HepG2 (cell line): ENCODE results near the gene CLPSL2. TPM values are rescaled to one million over a fixed set of nuclear protein-coding genes. Genes with fewer than 3 reads are reported as not detected.
A peak's percentile ranks its signal among the peaks of the same experiment; 100 is the strongest.

ENCODE experiments used
- AGO1 ChIP-seq: fragments of 200-400 bp; formaldehyde crosslinking; IDR thresholded peaks from 2 replicates; pipeline ENCODE4 v1.6.1; 2017; ENCODE audit warnings: mild to moderate bottlenecking, low read depth, low read length, moderate library complexity; ENCODE audit not compliant: poor library complexity, severe bottlenecking
- GLI4 ChIP-seq: sonication (generic); formaldehyde crosslinking; IDR thresholded peaks from 2 replicates; pipeline ENCODE4 v1.5.1; 2020; ENCODE audit warnings: missing genetic modification reagents, mild to moderate bottlenecking, moderate library complexity, borderline replicate concordance
- HDAC6 ChIP-seq: fragments of 200-600 bp; sonication (generic); IDR thresholded peaks from 2 replicates; pipeline ENCODE4 v1.7.0; 2017; ENCODE audit warnings: mild to moderate bottlenecking, antibody characterized with exemption, low read length, low read depth
- JUND ChIP-seq: sonication (generic); formaldehyde crosslinking; IDR thresholded peaks from 2 replicates; pipeline ENCODE4 v1.8.0; 2022; ENCODE audit warnings: mild to moderate bottlenecking, missing genetic modification reagents
- KDM4B ChIP-seq: sonication (generic); formaldehyde crosslinking; IDR thresholded peaks from 2 replicates; pipeline ENCODE4 v1.4.0; 2020; ENCODE audit warnings: missing genetic modification reagents
- KLF9 ChIP-seq: IDR thresholded peaks from 2 replicates; pipeline ENCODE4 v1.6.1; 2016; ENCODE audit warnings: low read depth
- MXI1 ChIP-seq: IDR thresholded peaks from 3 replicates; pipeline ENCODE4 v1.6.1; 2012; ENCODE audit warnings: low read depth, low read length, inconsistent platforms, borderline replicate concordance
- NCOA2 ChIP-seq: sonication (generic); formaldehyde crosslinking; IDR thresholded peaks from 2 replicates; pipeline ENCODE4 v1.8.0; 2022; ENCODE audit warnings: inconsistent platforms
- NFE2 ChIP-seq: sonication (generic); formaldehyde crosslinking; IDR thresholded peaks from 2 replicates; pipeline ENCODE4 v1.4.0; 2020; ENCODE audit warnings: missing genetic modification reagents
- SP4 ChIP-seq: sonication (generic); formaldehyde crosslinking; IDR thresholded peaks from 2 replicates; pipeline ENCODE4 v1.8.1; 2023; ENCODE audit warnings: mild to moderate bottlenecking, missing genetic modification reagents
- TEAD3 ChIP-seq: optimal IDR thresholded peaks from 2 replicates; pipeline ENCODE3; 2016; ENCODE audit warnings: borderline replicate concordance
- U2AF1 ChIP-seq: fragments of 200-400 bp; formaldehyde crosslinking; optimal IDR thresholded peaks from 2 replicates; pipeline ENCODE3; 2017; ENCODE audit warnings: mild to moderate bottlenecking, low read depth, low read length
- XBP1 ChIP-seq: sonication (generic); formaldehyde crosslinking; IDR thresholded peaks from 2 replicates; pipeline ENCODE4 v1.5.0; 2020; ENCODE audit warnings: missing genetic modification reagents
- YEATS4 ChIP-seq: sonication (generic); formaldehyde crosslinking; IDR thresholded peaks from 2 replicates; pipeline ENCODE4 v1.4.0; 2020; ENCODE audit warnings: missing genetic modification reagents, borderline replicate concordance
- ZBTB21 ChIP-seq: sonication (generic); formaldehyde crosslinking; IDR thresholded peaks from 2 replicates; pipeline ENCODE4 v1.4.0; 2020; ENCODE audit warnings: missing genetic modification reagents
- ZIK1 ChIP-seq: sonication (generic); formaldehyde crosslinking; IDR thresholded peaks from 2 replicates; pipeline ENCODE4 v1.5.0; 2020; ENCODE audit warnings: mild to moderate bottlenecking, low read depth, missing genetic modification reagents, borderline replicate concordance
- ZNF230 ChIP-seq: sonication (generic); formaldehyde crosslinking; IDR thresholded peaks from 2 replicates; pipeline ENCODE4 v1.4.0; 2020; ENCODE audit warnings: mild to moderate bottlenecking, missing genetic modification reagents
- ZNF263 ChIP-seq: sonication (generic); formaldehyde crosslinking; IDR thresholded peaks from 2 replicates; pipeline ENCODE4 v1.4.0; 2020; ENCODE audit warnings: missing genetic modification reagents
- ZNF274 ChIP-seq: sonication (generic); formaldehyde crosslinking; IDR thresholded peaks from 2 replicates; pipeline ENCODE4 v1.5.1; 2020; ENCODE audit warnings: mild to moderate bottlenecking, missing genetic modification reagents
- ZNF724P ChIP-seq: sonication (generic); formaldehyde crosslinking; IDR thresholded peaks from 2 replicates; pipeline ENCODE4 v1.8.0; 2022; ENCODE audit warnings: missing genetic modification reagents, borderline replicate concordance
- ZNF891 ChIP-seq: sonication (generic); formaldehyde crosslinking; IDR thresholded peaks from 2 replicates; pipeline ENCODE4 v1.5.0; 2020; ENCODE audit warnings: mild to moderate bottlenecking, missing genetic modification reagents
- polyA plus RNA-seq, 8 experiments: library from polyadenylated mRNA; depleted of rRNA in 3 of 8; stranded (reverse) in 7 of 8; unstranded in 1 of 8; fragments of >200 nt; fragmentation: Illumina TruSeq in 4 of 8; extraction: Trizol in 4 of 8; gene quantifications; 2 replicates each; pipeline versions ENCODE4 v1.2.1 to v1.2.3, GENCODE V29; 2011 to 2016; ENCODE audit warnings: low read depth in 4 of 8, missing spikeins in 1 of 8, mixed read lengths in 1 of 8; ENCODE audit not compliant: insufficient read depth in 1 of 8
- total RNA-seq, 5 experiments: library from RNA; depleted of rRNA; stranded (reverse); fragments of >200 nt; fragmentation: Illumina TruSeq; extraction: Trizol; gene quantifications; 2 replicates each; pipeline ENCODE4 v1.2.3, GENCODE V29; 2016; ENCODE audit warnings: low read depth in 1 of 5
- TF ChIP-seq, protein P1 (sequence below): sonication (generic); formaldehyde crosslinking; IDR thresholded peaks from 2 replicates; pipeline ENCODE4 v1.9.0; 2021; ENCODE audit warnings: missing genetic modification reagents, borderline replicate concordance
- TF ChIP-seq, protein P2 (sequence below): sonication (generic); formaldehyde crosslinking; IDR thresholded peaks from 2 replicates; pipeline ENCODE4 v1.5.1; 2020; ENCODE audit warnings: mild to moderate bottlenecking, moderate library complexity, missing genetic modification reagents
- TF ChIP-seq, protein P3 (sequence below): IDR thresholded peaks from 2 replicates; pipeline ENCODE4 v1.6.1; 2016; ENCODE audit warnings: control low read depth
- TF ChIP-seq, protein P4 (sequence below): IDR thresholded peaks from 2 replicates; pipeline ENCODE4 v1.6.1; 2016; ENCODE audit warnings: low read depth, control low read depth

The CLPSL2 gene
- total and polyA plus RNA-seq, 2 of the 13 experiments (the other 11 are each of a cell fraction or from before 2014, with no cell fraction given): not detected

DNA sequence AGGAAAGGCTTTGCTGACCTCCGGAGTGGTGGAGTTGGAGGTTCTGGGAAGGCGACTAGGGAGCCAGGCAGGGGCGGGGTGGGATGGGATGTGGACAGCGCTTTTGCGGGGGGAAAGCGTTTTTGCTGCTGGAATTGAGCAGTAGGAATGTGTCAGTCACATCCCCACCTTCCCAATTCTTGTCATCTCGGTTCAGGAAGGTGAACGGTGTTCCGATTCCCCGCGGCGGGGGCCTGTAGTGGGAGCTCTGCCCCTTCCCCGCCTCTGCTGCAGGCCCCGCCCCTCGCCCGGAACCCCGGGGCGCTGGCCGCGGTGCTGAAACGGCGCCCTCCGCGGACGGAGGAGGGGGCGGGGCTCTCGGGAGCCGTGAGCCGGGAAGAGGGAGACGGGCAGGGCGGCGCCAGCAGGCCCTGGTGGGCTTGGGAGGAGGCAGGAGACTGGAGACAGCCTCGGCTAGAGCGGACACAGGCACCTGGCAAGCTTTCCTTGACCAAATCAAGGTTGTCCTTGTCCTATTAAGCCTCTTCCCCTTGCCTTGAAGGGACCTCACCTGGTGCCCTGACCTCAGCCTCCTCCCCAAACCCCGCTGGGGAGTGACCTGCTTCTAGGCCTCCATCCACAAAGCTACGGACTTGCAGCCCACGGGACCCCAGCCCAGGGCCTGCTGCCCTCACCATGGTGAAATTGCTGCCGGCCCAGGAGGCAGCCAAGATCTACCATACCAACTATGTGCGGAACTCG lies 28.8 kb downstream of the CLPSL2 start, which contains the start of gene LHFPL5 (continued):
- TF ChIP-seq, protein P1, sequence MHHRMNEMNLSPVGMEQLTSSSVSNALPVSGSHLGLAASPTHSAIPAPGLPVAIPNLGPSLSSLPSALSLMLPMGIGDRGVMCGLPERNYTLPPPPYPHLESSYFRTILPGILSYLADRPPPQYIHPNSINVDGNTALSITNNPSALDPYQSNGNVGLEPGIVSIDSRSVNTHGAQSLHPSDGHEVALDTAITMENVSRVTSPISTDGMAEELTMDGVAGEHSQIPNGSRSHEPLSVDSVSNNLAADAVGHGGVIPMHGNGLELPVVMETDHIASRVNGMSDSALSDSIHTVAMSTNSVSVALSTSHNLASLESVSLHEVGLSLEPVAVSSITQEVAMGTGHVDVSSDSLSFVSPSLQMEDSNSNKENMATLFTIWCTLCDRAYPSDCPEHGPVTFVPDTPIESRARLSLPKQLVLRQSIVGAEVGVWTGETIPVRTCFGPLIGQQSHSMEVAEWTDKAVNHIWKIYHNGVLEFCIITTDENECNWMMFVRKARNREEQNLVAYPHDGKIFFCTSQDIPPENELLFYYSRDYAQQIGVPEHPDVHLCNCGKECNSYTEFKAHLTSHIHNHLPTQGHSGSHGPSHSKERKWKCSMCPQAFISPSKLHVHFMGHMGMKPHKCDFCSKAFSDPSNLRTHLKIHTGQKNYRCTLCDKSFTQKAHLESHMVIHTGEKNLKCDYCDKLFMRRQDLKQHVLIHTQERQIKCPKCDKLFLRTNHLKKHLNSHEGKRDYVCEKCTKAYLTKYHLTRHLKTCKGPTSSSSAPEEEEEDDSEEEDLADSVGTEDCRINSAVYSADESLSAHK (CRISPR knock-in tag): peak; percentile 95; the same call in 1 of the 2 replicates
- TF ChIP-seq TEAD3 (CRISPR knock-in tag): peak; percentile 86
- TF ChIP-seq ZNF891 (CRISPR knock-in tag): peak; percentile 100
- peak; percentile 94 for TF ChIP-seq ZNF230 (CRISPR knock-in tag)
- TF ChIP-seq YEATS4 (CRISPR knock-in tag): peak; percentile 83
- TF ChIP-seq KDM4B (CRISPR knock-in tag): peak; percentile 99
- TF ChIP-seq, protein P2, sequence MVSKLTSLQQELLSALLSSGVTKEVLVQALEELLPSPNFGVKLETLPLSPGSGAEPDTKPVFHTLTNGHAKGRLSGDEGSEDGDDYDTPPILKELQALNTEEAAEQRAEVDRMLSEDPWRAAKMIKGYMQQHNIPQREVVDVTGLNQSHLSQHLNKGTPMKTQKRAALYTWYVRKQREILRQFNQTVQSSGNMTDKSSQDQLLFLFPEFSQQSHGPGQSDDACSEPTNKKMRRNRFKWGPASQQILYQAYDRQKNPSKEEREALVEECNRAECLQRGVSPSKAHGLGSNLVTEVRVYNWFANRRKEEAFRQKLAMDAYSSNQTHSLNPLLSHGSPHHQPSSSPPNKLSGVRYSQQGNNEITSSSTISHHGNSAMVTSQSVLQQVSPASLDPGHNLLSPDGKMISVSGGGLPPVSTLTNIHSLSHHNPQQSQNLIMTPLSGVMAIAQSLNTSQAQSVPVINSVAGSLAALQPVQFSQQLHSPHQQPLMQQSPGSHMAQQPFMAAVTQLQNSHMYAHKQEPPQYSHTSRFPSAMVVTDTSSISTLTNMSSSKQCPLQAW (CRISPR knock-in tag): peak; percentile 97
- TF ChIP-seq GLI4 (CRISPR knock-in tag): peak; percentile 99
- TF ChIP-seq NFE2 (CRISPR knock-in tag): 0 out of 2 replicates have a peak, but pooled peaks have one; percentile 31
- peak; percentile 94; the same call in 1 of the 2 replicates for TF ChIP-seq XBP1 (CRISPR knock-in tag)
- peak; percentile 83 for TF ChIP-seq ZNF263 (CRISPR knock-in tag)
- TF ChIP-seq U2AF1: no peak
- peak; percentile 74; the same call in 1 of the 2 replicates for TF ChIP-seq ZBTB21
- TF ChIP-seq MXI1: peak; percentile 56; the same call in 1 of the 3 replicates
- peak; percentile 99 for TF ChIP-seq ZNF274 (CRISPR knock-in tag)
- peak; percentile 99; the same call in 1 of the 2 replicates for TF ChIP-seq KLF9 (CRISPR knock-in tag)
- TF ChIP-seq, protein P3, sequence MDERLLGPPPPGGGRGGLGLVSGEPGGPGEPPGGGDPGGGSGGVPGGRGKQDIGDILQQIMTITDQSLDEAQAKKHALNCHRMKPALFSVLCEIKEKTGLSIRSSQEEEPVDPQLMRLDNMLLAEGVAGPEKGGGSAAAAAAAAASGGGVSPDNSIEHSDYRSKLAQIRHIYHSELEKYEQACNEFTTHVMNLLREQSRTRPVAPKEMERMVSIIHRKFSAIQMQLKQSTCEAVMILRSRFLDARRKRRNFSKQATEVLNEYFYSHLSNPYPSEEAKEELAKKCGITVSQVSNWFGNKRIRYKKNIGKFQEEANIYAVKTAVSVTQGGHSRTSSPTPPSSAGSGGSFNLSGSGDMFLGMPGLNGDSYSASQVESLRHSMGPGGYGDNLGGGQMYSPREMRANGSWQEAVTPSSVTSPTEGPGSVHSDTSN: no peak
- TF ChIP-seq ZIK1: peak; percentile 99
- TF ChIP-seq ZNF724P (CRISPR knock-in tag): peak; percentile 94
- TF ChIP-seq AGO1: no peak
- TF ChIP-seq, protein P4, sequence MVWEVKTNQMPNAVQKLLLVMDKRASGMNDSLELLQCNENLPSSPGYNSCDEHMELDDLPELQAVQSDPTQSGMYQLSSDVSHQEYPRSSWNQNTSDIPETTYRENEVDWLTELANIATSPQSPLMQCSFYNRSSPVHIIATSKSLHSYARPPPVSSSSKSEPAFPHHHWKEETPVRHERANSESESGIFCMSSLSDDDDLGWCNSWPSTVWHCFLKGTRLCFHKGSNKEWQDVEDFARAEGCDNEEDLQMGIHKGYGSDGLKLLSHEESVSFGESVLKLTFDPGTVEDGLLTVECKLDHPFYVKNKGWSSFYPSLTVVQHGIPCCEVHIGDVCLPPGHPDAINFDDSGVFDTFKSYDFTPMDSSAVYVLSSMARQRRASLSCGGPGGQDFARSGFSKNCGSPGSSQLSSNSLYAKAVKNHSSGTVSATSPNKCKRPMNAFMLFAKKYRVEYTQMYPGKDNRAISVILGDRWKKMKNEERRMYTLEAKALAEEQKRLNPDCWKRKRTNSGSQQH: peak; percentile 99
- TF ChIP-seq NCOA2 (CRISPR knock-in tag): peak; percentile 77
- TF ChIP-seq HDAC6: no peak
- TF ChIP-seq SP4 (CRISPR knock-in tag): peak; percentile 94
- TF ChIP-seq JUND (CRISPR knock-in tag): 0 out of 2 replicates have a peak, but pooled peaks have one; percentile 26
